NCI-H345 treated with DMSO at 0.1 percent for 48 hours (cell line): Measurements from ENCODE around the gene FBXO3.
"Not testable (repeated sequence)": the region's sequence is repeated elsewhere in the genome, so short reads cannot be mapped to it uniquely, and the experiment has no call there.

ENCODE experiments used
- DNase-seq: peaks from one replicate; lab custom pipeline; 2025; ENCODE audit not compliant: unreplicated experiment; lab: John Stamatoyannopoulos, UW

FBXO3 gene

DNA sequence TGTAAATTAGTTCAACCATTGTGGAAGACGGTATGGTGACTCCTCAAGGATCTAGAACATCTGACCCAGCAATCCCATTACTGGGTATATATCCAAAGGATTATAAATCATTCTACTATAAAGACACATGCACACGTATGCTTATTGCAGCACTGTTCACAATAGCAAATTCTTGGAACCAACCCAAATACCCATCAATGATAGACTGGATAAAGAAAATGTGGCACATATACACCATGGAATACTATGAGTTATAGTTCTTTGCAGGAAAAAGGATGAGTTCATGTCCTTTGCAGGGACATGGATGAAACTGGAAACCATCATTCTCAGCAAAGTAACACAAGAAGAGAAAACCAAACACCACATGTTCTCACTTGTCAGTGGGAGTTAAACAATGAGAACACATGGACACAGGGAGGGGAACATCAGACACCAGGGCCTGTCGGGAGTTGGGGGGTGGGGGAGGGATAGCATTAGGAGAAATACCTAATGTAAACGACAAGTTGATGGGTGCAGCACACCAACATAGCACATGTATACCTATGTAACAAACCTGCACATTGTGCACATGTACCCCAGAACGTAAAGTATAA, 45.2 kb downstream of the FBXO3 start:
- not testable (repeated sequence) for DNase-seq

DNA sequence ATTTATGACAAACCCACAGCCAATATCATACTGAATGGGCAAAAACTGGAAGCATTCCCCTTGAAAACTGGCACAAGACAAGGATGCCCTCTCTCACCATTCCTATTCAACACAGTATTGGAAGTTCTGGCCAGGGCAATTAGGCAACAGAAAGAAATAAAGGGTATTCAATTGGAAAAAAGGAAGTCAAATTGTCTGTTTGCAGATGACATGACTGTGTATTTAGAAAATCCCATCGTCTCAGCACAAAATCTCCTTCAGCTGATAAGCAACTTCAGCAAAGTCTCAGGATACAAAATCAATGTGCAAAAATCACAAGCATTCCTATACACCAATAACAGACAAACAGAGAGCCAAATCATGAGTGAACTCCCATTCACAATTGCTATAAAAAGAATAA, 46.8 kb downstream of the FBXO3 start:
- not testable (repeated sequence) for DNase-seq

- no peak for DNase-seq
Measured at GRCh38 chr11:33725496-33725895, 48.8 kb downstream of the FBXO3 start.

DNA sequence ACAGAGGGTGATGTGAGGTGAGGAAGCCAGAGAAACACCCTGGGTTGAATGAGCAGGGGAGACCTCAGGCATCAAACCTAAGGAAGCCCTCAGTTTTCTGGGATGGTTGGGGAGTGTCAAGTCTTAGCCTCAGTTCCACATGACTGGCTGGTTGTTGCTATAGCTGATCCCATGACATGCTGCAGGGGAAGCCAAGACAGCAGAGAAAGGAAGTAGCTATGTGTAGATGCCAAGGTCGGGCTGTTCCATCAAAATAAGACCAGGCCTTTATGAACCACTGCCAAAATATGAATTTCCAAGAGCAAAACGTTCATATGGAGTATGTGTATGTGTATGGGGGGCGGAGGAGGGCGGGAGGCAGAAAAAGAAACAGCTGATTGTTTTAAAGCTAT, 49.7 kb downstream of the FBXO3 start:
- DNase-seq, result no peak

DNA sequence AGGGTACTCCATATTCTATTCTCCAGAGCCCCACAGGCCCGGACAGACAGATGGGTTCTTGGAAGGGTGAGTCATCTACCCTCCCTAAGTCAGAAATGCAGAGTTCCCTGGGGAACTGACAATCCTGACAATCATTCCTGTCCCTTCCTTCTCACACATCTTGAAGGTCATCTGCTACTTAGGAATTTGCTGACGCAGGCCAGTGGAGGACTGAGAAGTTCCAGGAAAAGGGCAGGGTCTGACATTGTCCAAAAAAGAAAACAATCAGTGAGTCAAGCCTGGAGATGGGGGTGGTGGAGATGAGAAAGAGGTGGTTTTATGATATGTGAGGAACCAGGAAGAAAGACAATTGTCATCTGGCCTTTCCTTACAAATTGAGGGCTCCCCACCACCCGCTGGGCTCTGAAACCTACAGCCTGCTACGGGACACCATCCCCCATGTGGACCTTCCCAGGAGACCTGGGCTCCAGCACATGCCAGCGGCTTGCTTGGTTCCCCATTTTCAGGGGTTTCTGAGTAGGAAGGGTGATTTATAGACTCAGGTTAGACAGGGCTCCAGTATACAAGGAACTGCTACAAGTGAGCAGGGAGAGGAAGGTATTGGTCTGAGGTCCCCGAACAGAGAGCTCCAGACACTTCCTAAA, 51.0 kb downstream of the FBXO3 start:
- no peak for DNase-seq

GRCh38 chr11:33722590-33723234, 51.6 kb downstream of the FBXO3 start:
- DNase-seq, result no peak

GRCh38 chr11:33721984-33722383, 52.3 kb downstream of the FBXO3 start:
- DNase-seq, result no peak

DNA sequence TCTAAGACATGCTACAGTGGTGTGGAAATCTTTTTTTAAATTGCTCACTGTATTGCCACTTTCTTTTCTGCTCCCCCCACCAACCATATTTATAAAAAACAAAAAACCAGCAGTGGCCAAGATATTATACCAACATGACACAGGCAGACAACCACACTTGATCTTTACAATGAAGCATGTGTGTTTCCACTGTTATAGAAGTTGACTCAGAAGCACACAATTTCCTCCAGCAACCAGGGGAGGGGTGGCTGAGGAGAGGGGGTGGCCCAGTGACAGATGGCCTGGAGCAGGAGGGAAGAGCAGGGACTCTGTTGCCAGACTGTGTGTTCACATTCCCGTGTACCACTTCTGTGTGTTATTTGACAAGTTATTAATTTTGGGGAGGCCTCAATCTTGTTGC, 52.9 kb downstream of the FBXO3 start:
- DNase-seq, result no peak

- no peak for DNase-seq
Measured at GRCh38 chr11:33719587-33719986, 54.7 kb downstream of the FBXO3 start.

DNA sequence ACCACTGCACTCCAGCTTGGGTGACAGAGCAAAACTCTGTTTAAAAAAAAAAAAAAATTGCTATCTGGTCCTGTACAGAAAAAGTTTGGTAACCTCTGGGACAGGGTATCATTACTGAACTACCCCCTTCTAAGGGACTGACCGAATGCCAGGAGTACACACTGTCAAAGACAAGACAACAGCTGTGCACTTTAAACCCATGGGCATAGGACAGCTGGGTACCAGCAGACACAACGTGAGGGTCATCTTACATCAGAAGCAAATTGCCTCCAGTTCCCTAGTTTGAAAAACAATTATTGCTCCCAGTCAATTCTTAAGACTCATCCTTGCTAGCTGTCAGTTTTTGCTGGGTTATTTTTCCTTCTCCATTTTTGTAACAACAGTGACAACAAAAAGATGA, 55.9 kb downstream of the FBXO3 start:
- no peak for DNase-seq

DNA sequence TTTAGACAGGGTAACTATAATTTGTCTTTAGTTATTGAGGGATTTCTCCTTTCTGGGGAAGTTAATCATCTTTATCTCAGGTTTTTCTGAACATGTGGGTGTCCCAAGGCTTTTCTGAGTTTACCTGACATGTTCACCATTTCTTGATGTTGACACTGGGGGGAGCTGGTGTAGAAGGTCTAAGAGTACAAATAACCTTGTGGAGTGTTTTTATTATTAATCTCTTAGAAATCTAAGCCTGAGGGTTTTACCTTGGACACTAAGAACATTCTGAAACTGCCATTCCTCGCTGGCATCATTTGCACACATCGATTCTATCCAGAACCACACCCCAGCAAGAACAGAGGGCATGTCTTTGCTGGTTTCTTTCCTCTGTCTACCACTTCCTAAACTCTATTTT, 58.1 kb downstream of the FBXO3 start:
- no peak for DNase-seq

GRCh38 chr11:33713856-33714398, 60.4 kb downstream of the FBXO3 start:
- DNase-seq, result no peak

DNA sequence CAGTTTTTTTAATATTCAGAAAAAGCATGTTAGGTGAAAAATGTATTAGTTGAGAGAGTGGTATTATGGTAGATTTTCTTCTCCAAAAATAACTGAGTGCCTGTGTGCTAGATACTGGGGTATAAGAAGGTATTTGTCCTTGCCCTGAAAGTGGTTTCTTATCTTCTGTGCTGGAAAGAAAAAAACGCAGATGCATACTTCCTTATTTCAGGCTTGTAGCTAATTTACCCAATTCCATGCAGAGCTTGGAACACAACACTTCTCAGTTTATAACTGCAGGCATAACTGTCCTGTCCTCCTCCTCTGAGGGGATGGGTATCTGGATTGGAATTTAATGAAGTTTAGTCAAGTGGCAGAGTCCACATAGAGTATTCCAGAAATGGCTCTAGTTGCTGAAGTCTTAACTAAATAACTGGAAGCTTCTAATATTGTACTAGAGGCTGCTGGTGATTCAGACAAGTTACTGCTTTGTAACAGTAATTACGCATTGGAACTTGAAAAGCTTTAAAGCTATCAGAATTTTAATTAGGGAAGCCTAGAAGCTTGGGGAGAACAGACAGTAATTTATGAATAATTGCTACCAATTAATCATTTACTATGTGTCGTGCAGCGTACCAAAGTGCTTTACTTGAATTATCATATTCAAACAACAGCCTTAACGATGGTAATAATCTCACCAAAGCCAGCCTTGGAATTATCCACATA, 61.0 kb downstream of the FBXO3 start:
- no peak for DNase-seq

GRCh38 chr11:33712436-33712835, 61.9 kb downstream of the FBXO3 start:
- DNase-seq, result no peak

DNA sequence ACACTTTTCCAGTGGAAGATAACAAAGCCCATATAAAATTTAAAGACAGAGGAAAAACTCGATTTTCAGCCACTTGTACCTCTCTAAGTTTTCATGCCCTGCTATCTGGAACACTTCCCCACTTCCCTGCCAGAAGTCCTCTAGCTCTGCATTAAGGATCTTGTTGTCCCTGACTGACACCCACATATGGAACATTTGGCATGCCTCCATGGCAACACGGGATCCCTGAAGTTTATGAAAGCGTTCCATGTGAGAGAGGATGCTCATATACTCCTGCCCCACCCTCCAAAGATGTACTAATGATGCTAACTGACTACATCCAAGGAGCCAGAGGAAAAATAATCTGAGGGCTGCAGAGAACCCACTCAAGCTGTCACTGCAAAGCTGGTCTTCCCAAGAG, 64.9 kb downstream of the FBXO3 start:
- no peak for DNase-seq

GRCh38 chr11:33708985-33709384, 65.3 kb downstream of the FBXO3 start:
- no peak for DNase-seq

DNA sequence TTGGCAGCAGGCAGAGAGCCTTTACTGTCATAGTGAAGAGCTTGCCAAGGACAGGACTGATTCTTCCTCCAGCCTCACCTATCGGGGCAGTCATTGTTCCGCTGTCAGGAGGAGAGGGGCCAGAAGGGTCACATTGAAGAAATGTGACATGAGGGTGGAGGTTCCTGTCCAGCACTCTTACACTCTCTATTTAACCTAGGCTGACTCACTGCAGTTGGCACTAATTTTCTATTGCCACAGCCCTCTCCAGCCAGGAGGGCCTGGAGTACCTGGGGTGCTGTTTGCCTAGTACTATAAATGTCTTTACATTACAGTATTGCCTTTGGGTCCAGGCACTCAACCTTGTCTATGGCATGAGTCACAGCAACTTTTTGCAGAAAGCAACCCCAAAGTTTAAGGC, 66.5 kb downstream of the FBXO3 start:
- not testable (repeated sequence) for DNase-seq

- DNase-seq, result no peak
Measured at GRCh38 chr11:33706966-33707365, 67.4 kb downstream of the FBXO3 start.

GRCh38 chr11:33706546-33706945, 67.8 kb downstream of the FBXO3 start:
- DNase-seq, result no peak

DNA sequence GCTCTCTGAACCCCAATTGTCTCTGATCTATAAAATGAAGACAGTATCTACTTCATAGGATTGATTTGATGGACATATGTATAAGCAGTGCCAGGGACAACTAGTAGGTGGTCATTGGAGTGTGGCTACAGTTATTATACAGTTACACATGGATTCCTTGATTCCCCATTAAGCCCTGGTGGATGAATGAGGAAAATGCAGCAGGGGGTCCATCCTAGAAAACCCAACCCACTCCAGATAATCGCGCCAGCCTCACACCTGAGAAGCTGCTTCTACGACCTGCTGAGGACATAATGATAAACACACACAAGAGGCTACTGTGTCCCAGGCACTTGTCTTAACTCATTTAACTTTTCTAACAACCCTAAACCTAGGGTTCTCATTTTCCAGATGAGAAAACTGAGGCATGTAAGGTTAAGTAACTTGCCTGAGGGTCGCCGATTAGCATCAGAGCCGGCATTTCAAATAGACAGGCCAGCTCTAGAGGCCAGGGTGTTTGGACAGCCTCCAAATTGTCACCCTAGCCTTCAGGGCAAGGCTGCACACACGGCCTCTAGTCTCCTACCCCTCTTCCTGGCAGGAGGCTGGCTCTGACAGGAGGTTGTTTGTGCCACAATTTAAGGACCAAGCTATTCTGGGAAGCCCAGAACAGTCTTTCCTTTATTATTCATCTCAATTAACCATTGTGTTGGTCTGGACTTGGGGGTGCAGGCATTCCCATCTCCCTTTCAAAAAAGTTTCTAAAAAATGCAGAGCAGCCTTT, 69.9 kb downstream of the FBXO3 start:
- no peak for DNase-seq

DNA sequence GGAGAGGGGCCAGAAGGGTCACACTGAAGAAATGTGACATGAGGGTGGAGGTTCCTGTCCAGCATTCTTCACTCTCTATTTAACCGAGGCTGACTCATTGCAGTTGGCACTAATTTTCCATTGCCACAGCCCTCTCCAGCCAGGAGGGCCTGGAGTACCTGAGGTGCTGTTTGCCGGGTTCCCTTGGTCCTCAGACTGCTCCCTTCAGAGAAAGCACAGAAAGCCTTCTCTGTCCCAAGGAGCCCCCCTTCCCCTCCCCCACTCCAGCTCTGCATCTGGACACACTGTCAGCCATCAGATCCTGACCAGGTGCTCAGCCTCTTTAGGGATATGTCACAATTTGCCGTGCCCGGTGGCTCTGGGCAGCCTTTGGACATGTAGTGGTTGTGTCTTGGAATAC, 70.5 kb downstream of the FBXO3 start:
- no peak for DNase-seq
